Progenitor cell of endocrine pancreas (in vitro differentiated cells): ENCODE data around the gene UFD1. TPM values are rescaled to one million over a fixed set of nuclear protein-coding genes. Genes with fewer than 3 reads are reported as not detected.

Source experiments
- DNase-seq: peaks from one replicate; pipeline ENCODE4 v3.0.0; 2021; ENCODE audit warnings: low spot score; ENCODE audit not compliant: unreplicated experiment
- H3K27ac Mint-ChIP-seq: 2 replicates; pipeline ENCODE4 v1.8.0; 2021; ENCODE audit warnings: mild to moderate bottlenecking, moderate library complexity, mixed read lengths
- H3K27me3 Mint-ChIP-seq: 2 replicates; pipeline ENCODE4 v1.8.0; 2021; ENCODE audit warnings: mixed read lengths
- H3K36me3 Mint-ChIP-seq: 2 replicates; pipeline ENCODE4 v1.8.0; 2022; ENCODE audit warnings: mixed read lengths; ENCODE audit not compliant: insufficient read depth
- H3K4me1 Mint-ChIP-seq: 2 replicates; pipeline ENCODE4 v1.8.0; 2021; ENCODE audit warnings: low read depth, mixed read lengths
- H3K4me3 Mint-ChIP-seq: 2 replicates; pipeline ENCODE4 v1.8.0; 2021; ENCODE audit warnings: low read depth, mild to moderate bottlenecking, moderate library complexity, mixed read lengths
- H3K9me3 Mint-ChIP-seq: 2 replicates; pipeline ENCODE4 v1.8.0; 2021; ENCODE audit warnings: low read depth, mixed read lengths
- total RNA-seq: library from RNA; stranded (reverse); gene quantifications from 2 replicates; pipeline ENCODE4 v1.2.1, GENCODE V29; 2021
- TF ChIP-seq, protein P1 (sequence below): fragments of 200-600 bp; sonication (generic); IDR thresholded peaks from one replicate; pipeline ENCODE4 v1.5.0; 2021; ENCODE audit warnings: antibody characterized with exemption, mild to moderate bottlenecking; ENCODE audit not compliant: unreplicated experiment

Gene UFD1
- total RNA-seq, 1 donor from 2014 or later, result 55.3 TPM

DNA sequence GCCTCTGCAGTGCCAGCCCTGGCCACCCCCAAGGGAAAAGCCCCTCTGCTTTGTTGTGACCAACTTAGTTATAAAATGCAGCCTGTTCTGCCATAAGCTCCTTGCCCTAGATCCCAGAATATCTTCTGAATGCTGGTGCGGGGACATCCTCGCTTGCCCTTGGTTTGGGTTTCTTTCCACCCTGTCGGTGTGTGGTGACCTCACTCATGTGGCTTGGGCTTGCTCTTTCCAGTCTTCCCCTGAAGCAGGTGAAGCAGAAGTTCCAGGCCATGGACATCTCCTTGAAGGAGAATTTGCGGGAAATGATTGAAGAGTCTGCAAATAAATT is 28.5 kb upstream of the UFD1 start:
- H3K27me3 Mint-ChIP-seq, result no peaks in the 10 kb centered on the region
- H3K27ac Mint-ChIP-seq, result no peak overlapping the region
- TF ChIP-seq, protein P1, sequence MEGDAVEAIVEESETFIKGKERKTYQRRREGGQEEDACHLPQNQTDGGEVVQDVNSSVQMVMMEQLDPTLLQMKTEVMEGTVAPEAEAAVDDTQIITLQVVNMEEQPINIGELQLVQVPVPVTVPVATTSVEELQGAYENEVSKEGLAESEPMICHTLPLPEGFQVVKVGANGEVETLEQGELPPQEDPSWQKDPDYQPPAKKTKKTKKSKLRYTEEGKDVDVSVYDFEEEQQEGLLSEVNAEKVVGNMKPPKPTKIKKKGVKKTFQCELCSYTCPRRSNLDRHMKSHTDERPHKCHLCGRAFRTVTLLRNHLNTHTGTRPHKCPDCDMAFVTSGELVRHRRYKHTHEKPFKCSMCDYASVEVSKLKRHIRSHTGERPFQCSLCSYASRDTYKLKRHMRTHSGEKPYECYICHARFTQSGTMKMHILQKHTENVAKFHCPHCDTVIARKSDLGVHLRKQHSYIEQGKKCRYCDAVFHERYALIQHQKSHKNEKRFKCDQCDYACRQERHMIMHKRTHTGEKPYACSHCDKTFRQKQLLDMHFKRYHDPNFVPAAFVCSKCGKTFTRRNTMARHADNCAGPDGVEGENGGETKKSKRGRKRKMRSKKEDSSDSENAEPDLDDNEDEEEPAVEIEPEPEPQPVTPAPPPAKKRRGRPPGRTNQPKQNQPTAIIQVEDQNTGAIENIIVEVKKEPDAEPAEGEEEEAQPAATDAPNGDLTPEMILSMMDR, result no peak
- H3K9me3 Mint-ChIP-seq, result no peaks in the 10 kb centered on the region
- H3K4me3 Mint-ChIP-seq, result no peak overlapping the region
- DNase-seq, result no peak
- peaks cover 2% of the 10 kb centered on the region for H3K36me3 Mint-ChIP-seq
- H3K4me1 Mint-ChIP-seq, result no peaks in the 10 kb centered on the region

DNA sequence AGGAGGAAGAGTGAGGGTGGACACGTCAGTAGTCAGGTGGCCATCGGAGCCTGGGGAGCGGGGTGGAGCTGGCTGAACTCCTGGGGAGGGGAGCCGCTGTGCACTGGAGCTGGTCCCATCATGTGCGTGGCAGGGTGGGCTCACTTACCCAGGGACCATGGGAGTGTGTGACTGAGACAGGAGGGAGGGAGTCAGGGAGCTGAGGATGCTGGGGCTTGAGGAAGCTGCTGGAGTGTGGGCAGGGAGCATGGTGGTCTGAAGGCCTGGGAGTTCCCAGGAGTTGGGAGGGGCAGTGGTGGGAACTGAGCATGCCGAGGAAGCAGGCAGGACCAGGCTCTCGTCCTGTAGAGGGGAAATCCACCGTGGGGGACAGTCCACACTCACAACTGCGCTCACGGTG is 27.2 kb upstream of the UFD1 start:
- no peak overlapping the region for H3K4me3 Mint-ChIP-seq
- no peaks in the 10 kb centered on the region for H3K4me1 Mint-ChIP-seq
- DNase-seq, result no peak
- no peaks in the 10 kb centered on the region for H3K9me3 Mint-ChIP-seq
- TF ChIP-seq, protein P1, result no peak
- no peaks in the 10 kb centered on the region for H3K36me3 Mint-ChIP-seq
- peak overlapping the region; percentile 6 for H3K27ac Mint-ChIP-seq
- H3K27me3 Mint-ChIP-seq, result no peaks in the 10 kb centered on the region

DNA sequence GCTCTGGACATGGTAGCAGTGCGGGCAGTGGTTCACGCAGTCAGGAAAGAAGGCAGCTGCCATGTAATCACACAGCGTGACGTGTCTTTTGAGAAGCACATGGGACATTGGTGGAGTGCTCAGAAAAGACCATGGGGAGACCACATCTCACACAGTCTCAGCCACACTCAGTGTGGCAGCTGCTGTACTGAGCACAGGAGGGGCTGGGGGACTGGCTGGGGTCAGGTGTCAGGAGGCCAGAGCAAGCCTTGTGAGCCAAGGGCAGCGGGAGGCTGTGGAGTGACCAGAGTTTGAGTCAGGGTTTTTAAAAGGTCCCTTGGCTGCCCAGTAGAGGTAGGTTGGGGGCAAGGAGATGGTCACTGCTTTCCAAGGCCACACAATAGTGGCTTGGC is 26.7 kb upstream of the UFD1 start:
- Mint-ChIP-seq H3K36me3 (no peaks in the 10 kb centered on the region), H3K4me1 (no peaks in the 10 kb centered on the region), H3K4me3 (no peak overlapping the region), H3K27me3 (no peaks in the 10 kb centered on the region), H3K9me3 (no peaks in the 10 kb centered on the region), H3K27ac (peak overlapping the region; percentile 16)
- no peak for DNase-seq
- TF ChIP-seq, protein P1, result no peak

DNA sequence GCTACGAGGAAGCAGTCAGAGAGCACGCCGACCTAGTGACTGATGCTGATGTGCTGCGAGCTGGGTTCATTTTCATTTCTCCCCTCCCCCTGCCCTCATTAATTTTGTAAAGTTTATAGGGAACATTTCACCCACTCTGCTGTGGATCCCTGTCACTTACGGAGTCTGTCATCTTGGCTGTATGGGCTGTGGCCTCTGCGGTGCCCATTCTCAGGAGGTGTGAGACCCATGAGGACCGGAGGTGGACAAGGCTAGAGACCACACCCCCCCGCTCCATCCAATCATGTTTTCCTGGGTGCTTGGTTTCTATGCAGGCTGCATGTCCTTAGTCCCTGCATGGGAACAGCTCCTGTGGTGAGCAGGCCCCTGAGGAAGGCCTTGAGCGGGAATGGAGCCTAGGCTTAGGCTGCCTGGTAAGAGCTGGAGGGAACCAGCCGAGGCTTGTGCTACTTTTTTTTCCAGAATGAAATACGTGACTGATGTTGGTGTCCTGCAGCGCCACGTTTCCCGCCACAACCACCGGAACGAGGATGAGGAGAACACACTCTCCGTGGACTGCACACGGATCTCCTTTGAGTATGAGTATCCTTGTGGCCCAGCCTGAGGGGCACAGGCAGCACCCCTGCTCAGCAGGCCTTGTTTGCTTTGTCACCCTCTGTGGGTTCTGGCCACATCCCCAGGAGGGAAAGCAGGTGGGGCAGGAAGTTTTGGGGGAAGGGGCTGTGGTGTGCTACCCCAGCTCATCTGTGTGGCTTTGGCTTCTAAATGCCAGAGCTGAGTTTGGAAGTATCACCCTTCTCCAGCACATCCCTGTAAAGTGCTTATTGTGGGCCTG is 26.1 kb upstream of the UFD1 start:
- DNase-seq, result no peak
- no peak overlapping the region for H3K4me3 Mint-ChIP-seq
- H3K27me3 Mint-ChIP-seq, result no peaks in the 10 kb centered on the region
- no peaks in the 10 kb centered on the region for H3K9me3 Mint-ChIP-seq
- no peaks in the 10 kb centered on the region for H3K4me1 Mint-ChIP-seq
- H3K27ac Mint-ChIP-seq, result peak overlapping the region; percentile 16
- TF ChIP-seq, protein P1, result no peak
- H3K36me3 Mint-ChIP-seq, result no peaks in the 10 kb centered on the region

DNA sequence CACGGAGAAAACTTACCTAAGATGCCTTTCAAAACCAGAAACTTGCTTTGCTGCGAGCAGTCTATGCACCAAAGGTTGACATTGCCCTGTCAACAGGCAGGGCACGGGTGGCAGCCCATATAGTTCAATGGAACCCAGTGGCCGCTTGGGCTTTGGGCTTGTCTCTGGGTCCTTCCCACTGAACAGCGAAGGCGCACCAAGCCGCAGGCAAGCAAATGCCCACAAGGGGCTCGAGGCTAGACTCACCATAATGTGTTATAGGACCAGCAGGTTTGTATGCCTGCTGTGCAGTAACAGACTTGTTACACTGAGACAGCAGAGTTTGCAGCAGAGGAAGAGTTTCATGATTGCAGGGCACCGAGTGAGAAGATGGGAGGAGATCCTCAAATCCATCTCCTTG is 24.9 kb upstream of the UFD1 start:
- Mint-ChIP-seq H3K36me3 (no peaks in the 10 kb centered on the region), H3K9me3 (no peaks in the 10 kb centered on the region), H3K27ac (no peak overlapping the region), H3K27me3 (no peaks in the 10 kb centered on the region), H3K4me3 (no peak overlapping the region), H3K4me1 (no peaks in the 10 kb centered on the region)
- TF ChIP-seq, protein P1, result peak; percentile 11
- no peak for DNase-seq
